Breast epithelium (tissue), 3 donors: Measurements from ENCODE around the gene STEAP2.
"Not testable (repeated sequence)": the region's sequence is repeated elsewhere in the genome, so short reads cannot be mapped to it uniquely, and the experiment has no call there.

Experiments used
- CTCF ChIP-seq, 3 donors: fragments of 450-650 bp; IDR thresholded peaks; one replicate each; pipeline ENCODE4 v1.5.1; 2016 to 2017; ENCODE audit warnings: antibody characterized with exemption in 3 of 3, mild to moderate bottlenecking in 3 of 3, moderate library complexity in 3 of 3
- POLR2AphosphoS5 ChIP-seq, 3 donors: sonication (generic); formaldehyde crosslinking; IDR thresholded peaks; one replicate each; pipeline ENCODE4 v1.6.1; 2017; ENCODE audit warnings: antibody characterized with exemption in 3 of 3

- TF ChIP-seq CTCF, POLR2AphosphoS5 (IDR thresholded peaks at IDR 0.05): not testable (repeated sequence)
Observed at GRCh38 chr7:90256011-90256410, 44.5 kb downstream of the STEAP2 start.
